MM.1S (cell line): Measurements from ENCODE around the gene C1orf116.

Experiments
- DNase-seq: peaks from one replicate; pipeline ENCODE4 v3.0.0-alpha.2; 2015
- H2AFZ ChIP-seq: fragments of 300-600 bp; sonication (generic); 2 replicates; pipeline ENCODE4 v1.6.0; 2016; ENCODE audit warnings: antibody characterized with exemption, low read length
- H3F3A ChIP-seq: fragments of 300-600 bp; sonication (generic); 2 replicates; pipeline ENCODE4 v1.6.1; 2016; ENCODE audit warnings: mild to moderate bottlenecking, antibody characterized with exemption, low read length, moderate library complexity, mixed read lengths; ENCODE audit not compliant: insufficient read depth
- H3K27ac ChIP-seq: fragments of 300-600 bp; sonication (generic); 2 replicates; pipeline ENCODE4 v1.5.1; 2016; ENCODE audit warnings: mild to moderate bottlenecking, low read length
- H3K27me3 ChIP-seq: fragments of 300-600 bp; sonication (generic); replicated peaks from 2 replicates; pipeline ENCODE4 v1.6.0; 2016; ENCODE audit warnings: low read length; ENCODE audit not compliant: insufficient read depth
- H3K36me3 ChIP-seq: fragments of 300-600 bp; sonication (generic); replicated peaks from 2 replicates; pipeline ENCODE4 v1.6.1; 2016; ENCODE audit warnings: mild to moderate bottlenecking, low read length, mixed read lengths; ENCODE audit not compliant: insufficient read depth
- H3K4me1 ChIP-seq: fragments of 300-600 bp; sonication (generic); 2 replicates; pipeline ENCODE4 v1.6.1; 2016; ENCODE audit warnings: low read length, mixed read lengths
- H3K4me2 ChIP-seq: fragments of 300-600 bp; sonication (generic); 2 replicates; pipeline ENCODE4 v1.6.0; 2016; ENCODE audit warnings: low read depth, low read length
- H3K4me3 ChIP-seq: fragments of 300-600 bp; sonication (generic); 2 replicates; pipeline ENCODE4 v1.5.1; 2016; ENCODE audit warnings: low read length, mixed read lengths
- H3K79me2 ChIP-seq: fragments of 300-600 bp; sonication (generic); 2 replicates; pipeline ENCODE4 v1.6.1; 2016; ENCODE audit warnings: mixed run types, low read length, mixed read lengths
- H3K9ac ChIP-seq: fragments of 300-600 bp; sonication (generic); 2 replicates; pipeline ENCODE4 v1.6.1; 2016; ENCODE audit warnings: low read length, mixed read lengths
- H3K9me2 ChIP-seq: fragments of 300-600 bp; sonication (generic); replicated peaks from 2 replicates; pipeline ENCODE4 v1.6.1; 2016; ENCODE audit warnings: mild to moderate bottlenecking, low read length, mixed read lengths; ENCODE audit not compliant: insufficient read depth
- H3K9me3 ChIP-seq: fragments of 300-600 bp; sonication (generic); replicated peaks from 2 replicates; pipeline ENCODE4 v1.6.1; 2016; ENCODE audit warnings: mild to moderate bottlenecking, low read length, mixed read lengths; ENCODE audit not compliant: insufficient read depth
- H4K20me1 ChIP-seq: fragments of 300-600 bp; sonication (generic); 2 replicates; pipeline ENCODE4 v1.6.1; 2016; ENCODE audit warnings: mild to moderate bottlenecking, low read length, moderate library complexity, mixed read lengths; ENCODE audit not compliant: insufficient read depth
- CTCF ChIP-seq: fragments of 300-600 bp; sonication (generic); IDR thresholded peaks from 2 replicates; pipeline ENCODE4 v1.5.1; 2016; ENCODE audit warnings: antibody characterized with exemption, low read length, mixed read lengths
- EZH2 ChIP-seq: fragments of 300-600 bp; sonication (generic); optimal IDR thresholded peaks from 2 replicates; pipeline ENCODE3; 2017; ENCODE audit warnings: low read depth, mild to moderate bottlenecking, antibody characterized with exemption, low read length, mixed read lengths
- EZH2phosphoT487 ChIP-seq: fragments of 300-600 bp; sonication (generic); IDR thresholded peaks from 2 replicates; pipeline ENCODE4 v1.6.1; 2018; ENCODE audit warnings: antibody characterized with exemption, low read length

Gene C1orf116

GRCh38 chr1:207063014-207063413, 30.5 kb upstream of the C1orf116 start:
- Histone ChIP-seq H3K4me3 (no peak overlapping the region), H3K27ac (no peak overlapping the region), H3K9ac (no peak overlapping the region), H3K4me2 (no peak overlapping the region), H3K4me1 (peaks cover 19% of the 10 kb centered on the region), H3K79me2 (no peaks in the 10 kb centered on the region), H3K36me3 (no peaks in the 10 kb centered on the region), H2AFZ (no peak overlapping the region), H3K27me3 (no peaks in the 10 kb centered on the region), H4K20me1 (no peaks in the 10 kb centered on the region), H3F3A (peaks cover 15% of the 10 kb centered on the region), H3K9me2 (no peaks in the 10 kb centered on the region), H3K9me3 (no peaks in the 10 kb centered on the region)
- TF ChIP-seq CTCF = no peak
- TF ChIP-seq EZH2phosphoT487 = no peak
- no peak for TF ChIP-seq EZH2
- DNase-seq = no peak

- H3K27ac ChIP-seq = no peak overlapping the region
- no peak overlapping the region for H3K9ac ChIP-seq
- H3K27me3 ChIP-seq = no peaks in the 10 kb centered on the region
- no peak overlapping the region for H3K4me2 ChIP-seq
- H3K9me2 ChIP-seq = no peaks in the 10 kb centered on the region
- no peak overlapping the region for H3K4me3 ChIP-seq
- H3K9me3 ChIP-seq = no peaks in the 10 kb centered on the region
- no peak overlapping the region for H2AFZ ChIP-seq
- no peaks in the 10 kb centered on the region for H3K36me3 ChIP-seq
- no peaks in the 10 kb centered on the region for H3K79me2 ChIP-seq
- DNase-seq = no peak
- H4K20me1 ChIP-seq = no peaks in the 10 kb centered on the region
- H3F3A ChIP-seq = peaks cover 16% of the 10 kb centered on the region
- peaks cover 21% of the 10 kb centered on the region for H3K4me1 ChIP-seq
- no peak for TF ChIP-seq EZH2
- TF ChIP-seq EZH2phosphoT487 = no peak
- no peak for TF ChIP-seq CTCF
These were observed 29.5 kb upstream of the C1orf116 start for GRCh38 chr1:207062058-207062457.

- Histone ChIP-seq H2AFZ (no peak overlapping the region), H3K4me3 (no peak overlapping the region), H3K9me3 (no peaks in the 10 kb centered on the region), H3K9me2 (no peaks in the 10 kb centered on the region), H3K36me3 (no peaks in the 10 kb centered on the region), H3K27ac (no peak overlapping the region), H3F3A (peaks cover 16% of the 10 kb centered on the region), H3K27me3 (no peaks in the 10 kb centered on the region), H3K9ac (no peak overlapping the region), H3K79me2 (no peaks in the 10 kb centered on the region), H3K4me1 (peaks cover 21% of the 10 kb centered on the region), H3K4me2 (no peak overlapping the region), H4K20me1 (no peaks in the 10 kb centered on the region)
- DNase-seq = no peak
- TF ChIP-seq EZH2 = no peak
- no peak for TF ChIP-seq CTCF
- no peak for TF ChIP-seq EZH2phosphoT487
These were observed 28.0 kb upstream of the C1orf116 start for GRCh38 chr1:207060596-207060995.
